ENCODE measurements around the gene OSBPL1A. TPM values are rescaled to one million over a fixed set of nuclear protein-coding genes. Genes with fewer than 3 reads are reported as not detected.

The OSBPL1A gene
- polyA plus RNA-seq, 1 of the 3 experiments (the other 2 are of a cell fraction): 21.3 TPM

GRCh38 chr18:24115628-24116027, 282.0 kb downstream of the OSBPL1A start:
- POLR2A ChIA-PET: interaction anchor here (1.2 kb wide), 1 partner anchor 23 kb away, joined by 4 read pairs; the partner anchor contains the start of gene CABYR
- Histone ChIP-seq H3F3A (replicated peaks; ENCODE audit: insufficient read depth) (no peaks in the 10 kb centered on the region), H3K27ac (ENCODE audit: low read depth in 2 of 2, low read length in 1 of 2) (no peak overlapping the region), H3K4me2 (no peak overlapping the region), H2AFZ (ENCODE audit: low read depth) (no peak overlapping the region), H4K20me1 (ENCODE audit: insufficient read depth) (no peaks in the 10 kb centered on the region), H3K36me3 (replicated peaks in 1 of 2; ENCODE audit: control insufficient read depth in 1 of 2, insufficient read depth in 2 of 2, low read length in 1 of 2) (peaks cover 0 to 6% of the 10 kb centered on the region in 2 experiments), H3K9me3 (no peaks in the 10 kb centered on the region), H3K4me3 (ENCODE audit: low read depth in 2 of 2, low read length in 1 of 2) (no peak overlapping the region), H3K9me2 (no peaks in the 10 kb centered on the region), H3K27me3 (ENCODE audit: insufficient read depth) (no peaks in the 10 kb centered on the region), H3K4me1 (ENCODE audit: control insufficient read depth in 1 of 2, insufficient read depth in 2 of 2, low read depth in 1 of 2, low read length in 1 of 2) (no peaks in the 10 kb centered on the region), H3K9ac (no peak overlapping the region), H3K79me2 (ENCODE audit: insufficient read depth) (no peaks in the 10 kb centered on the region)
- no peak for DNase-seq
- CTCF ChIA-PET: interaction anchor here (0.6 to 1.1 kb wide), 2 partner anchors 152 to 1411 kb away, joined by 3 read pairs; no protein-coding TSS in a partner anchor
- TF ChIP-seq USF1 (IDR thresholded peaks at IDR 0.05; ENCODE audit: borderline replicate concordance, low read depth) (no peak), TEAD4 (IDR thresholded peaks at IDR 0.05; ENCODE audit: borderline replicate concordance, insufficient read depth) (no peak), RFX5 (IDR thresholded peaks at IDR 0.05; ENCODE audit: low read length) (no peak), ELF1 (IDR thresholded peaks at IDR 0.05) (no peak), PBX3 (IDR thresholded peaks at IDR 0.05) (no peak), IRF3 (IDR thresholded peaks at IDR 0.05; ENCODE audit: low read depth, low read length) (no peak), SMC3 (IDR thresholded peaks at IDR 0.05; ENCODE audit: low read depth, low read length) (no peak), GABPA (IDR thresholded peaks at IDR 0.05; ENCODE audit: low read depth) (no peak), NFIC (IDR thresholded peaks at IDR 0.05; ENCODE audit: borderline replicate concordance) (no peak), YY1 (IDR thresholded peaks at IDR 0.05; ENCODE audit: low read depth) (no peak), EZH2phosphoT487 (IDR thresholded peaks at IDR 0.05; ENCODE audit: borderline replicate concordance, low read depth) (no peak), NRF1 (IDR thresholded peaks at IDR 0.05; ENCODE audit: low read depth, low read length) (no peak), USF2 (IDR thresholded peaks at IDR 0.05; ENCODE audit: borderline replicate concordance, low read depth, low read length) (no peak), EP300 (IDR thresholded peaks at IDR 0.05; ENCODE audit: borderline replicate concordance in 1 of 2, low read depth in 1 of 2, low read length in 1 of 2) (no peak), GATA2 (CRISPR knock-in tag; IDR thresholded peaks at IDR 0.05) (no peak), MAX (IDR thresholded peaks at IDR 0.05; ENCODE audit: low read depth) (no peak), SIN3A (IDR thresholded peaks at IDR 0.05; ENCODE audit: borderline replicate concordance, low read depth, low read length) (no peak), JUND (IDR thresholded peaks at IDR 0.05) (no peak)
- WGBS (ENCODE audit: low lambda C conversion rate): 93% methylated on average over 2 of the region's 2 CpGs

Data from SK-N-SH (cell line).